GM12878 (cell line): ENCODE results near the gene XDH. TPM values are rescaled to one million over a fixed set of nuclear protein-coding genes. Genes with fewer than 3 reads are reported as not detected.

Experiments
- ATAC-seq: fragments of 200-7000 bp; cut with Tn5 transposase; 3 replicates; pipeline ENCODE4 v1.9.1; 2020; ENCODE audit warnings: mild to moderate bottlenecking, moderate library complexity
- BruUV-seq: library from RNA; stranded (reverse); fragments of 400-500 nt; replicated peaks from 2 replicates; lab custom pipeline; 2021; lab: Mats Ljungman, UMichigan
- CTCF ChIA-PET: fragments of 300-600 bp; sonication (Branson Sonifier 250); formaldehyde crosslinking; extraction: SDS; loops from one replicate; lab custom pipeline; 2021; ENCODE audit warnings: inconsistent platforms; lab: Yijun Ruan, JAX
- POLR2A ChIA-PET: fragments of 350-600 bp; formaldehyde crosslinking; extraction: SDS; loops from one replicate; lab custom pipeline; 2021; ENCODE audit warnings: inconsistent platforms; lab: Charles Lee
- RAD21 ChIA-PET: fragments of 300-600 bp; sonication (Branson Sonifier 250); formaldehyde crosslinking; loops from one replicate; lab custom pipeline; 2023; ENCODE audit warnings: antibody characterized with exemption; ENCODE audit not compliant: unreplicated experiment; lab: Charles Lee
- SMC1A ChIA-PET: fragments of 300-600 bp; sonication (Branson Sonifier 250); formaldehyde crosslinking; loops from one replicate; lab custom pipeline; 2023; ENCODE audit not compliant: unreplicated experiment, uncharacterized antibody; lab: Charles Lee
- DNase-seq: peaks from one replicate; pipeline ENCODE4 v3.0.0-alpha.2; 2011; ENCODE audit warnings: low read depth, low spot score
- FAIRE-seq: peaks from 3 replicates; lab custom pipeline; 2011; peaks lifted over from hg19 to GRCh38; lab: Jason Lieb, UNC
- H2AFZ ChIP-seq: 2 replicates; pipeline ENCODE4 v1.6.0; 2011; ENCODE audit warnings: low read depth, low read length, control low read depth; ENCODE audit not compliant: control insufficient read depth
- H3K27ac ChIP-seq: 2 replicates; pipeline ENCODE4 v1.5.1; 2011; ENCODE audit warnings: control low read depth; ENCODE audit not compliant: control insufficient read depth, insufficient read depth
- H3K27me3 ChIP-seq, 2 experiments: replicated peaks in 1 of 2; 2 replicates each; pipeline versions ENCODE4 v1.6.0 to v1.6.1; 2011; ENCODE audit warnings: low read length in 1 of 2; ENCODE audit not compliant: control insufficient read depth in 2 of 2, insufficient read depth in 2 of 2
- H3K36me3 ChIP-seq, 2 experiments: 2 replicates each; pipeline ENCODE4 v1.5.1; 2011; ENCODE audit warnings: low read length in 1 of 2; ENCODE audit not compliant: control insufficient read depth in 2 of 2, insufficient read depth in 2 of 2
- H3K4me1 ChIP-seq: 2 replicates; pipeline ENCODE4 v1.6.1; 2011; ENCODE audit warnings: mild to moderate bottlenecking, low read length, moderate library complexity, mixed read lengths; ENCODE audit not compliant: control insufficient read depth, insufficient read depth
- H3K4me2 ChIP-seq: 2 replicates; pipeline ENCODE4 v1.6.0; 2011; ENCODE audit warnings: control low read depth; ENCODE audit not compliant: control insufficient read depth, insufficient read depth
- H3K4me3 ChIP-seq: fragments of 200-600 bp; sonication (generic); 2 replicates; pipeline ENCODE4 v1.5.1; 2016
- H3K79me2 ChIP-seq: 2 replicates; pipeline ENCODE4 v1.6.0; 2011; ENCODE audit warnings: low read length; ENCODE audit not compliant: control insufficient read depth, insufficient read depth
- H3K9ac ChIP-seq: 2 replicates; pipeline ENCODE4 v1.8.0; 2011; ENCODE audit warnings: low read length, control low read depth, mixed read lengths; ENCODE audit not compliant: control insufficient read depth, insufficient read depth
- H3K9me3 ChIP-seq: replicated peaks from 3 replicates; pipeline ENCODE4 v1.5.1; 2011; ENCODE audit warnings: mild to moderate bottlenecking, low read length; ENCODE audit not compliant: control insufficient read depth, insufficient read depth
- H4K20me1 ChIP-seq: 2 replicates; pipeline ENCODE4 v1.6.0; 2011; ENCODE audit not compliant: control insufficient read depth, insufficient read depth
- FOS ChIP-seq: IDR thresholded peaks from 3 replicates; pipeline ENCODE4 v1.6.1; 2011; ENCODE audit warnings: borderline replicate concordance; ENCODE audit not compliant: insufficient read length; ENCODE audit errors: extremely low read depth
- FOXM1 ChIP-seq: IDR thresholded peaks from 2 replicates; pipeline ENCODE4 v1.6.1; 2012; ENCODE audit warnings: low read depth, mild to moderate bottlenecking, inconsistent platforms, low read length, moderate library complexity
- JUND ChIP-seq: IDR thresholded peaks from 2 replicates; pipeline ENCODE4 v1.6.1; 2012; ENCODE audit warnings: low read depth, mild to moderate bottlenecking, low read length, improper control_type of control experiment, moderate library complexity
- NRF1 ChIP-seq: conservative IDR thresholded peaks from 2 replicates; pipeline ENCODE4 v1.6.1; 2011; ENCODE audit warnings: mild to moderate bottlenecking, low read depth, low read length, improper control_type of control experiment
- POLR2AphosphoS2 ChIP-seq: IDR thresholded peaks from 2 replicates; pipeline ENCODE4 v1.6.1; 2011; ENCODE audit warnings: low read depth, mild to moderate bottlenecking, low read length, improper control_type of control experiment, moderate library complexity
- POU2F2 ChIP-seq: IDR thresholded peaks from 3 replicates; pipeline ENCODE4 v1.6.1; 2011; ENCODE audit warnings: low read depth, mild to moderate bottlenecking, low read length, borderline replicate concordance
- SREBF1 ChIP-seq: IDR thresholded peaks from 2 replicates; pipeline ENCODE4 v1.6.1; 2012; ENCODE audit warnings: mild to moderate bottlenecking, low read length
- SRF ChIP-seq, 2 experiments: IDR thresholded peaks; 2 replicates each; pipeline ENCODE4 v1.6.1; 2011; ENCODE audit warnings: low read depth in 2 of 2, low read length in 2 of 2, mild to moderate bottlenecking in 1 of 2, moderate library complexity in 1 of 2
- ZZZ3 ChIP-seq: IDR thresholded peaks from 2 replicates; pipeline ENCODE4 v1.6.1; 2011; ENCODE audit warnings: low read depth; ENCODE audit not compliant: control insufficient read depth, insufficient read length
- WGBS: methylation state at CpG from one replicate; pipeline ENCODE4 v1.1.6; 2016; ENCODE audit warnings: low lambda C conversion rate; ENCODE audit not compliant: insufficient replicate concordance, insufficient coverage; ENCODE audit errors: missing lambda C conversion rate; 5-methylcytosine and 5-hydroxymethylcytosine counted together
- in situ Hi-C: fragments of 300-500 bp; cut with MboI; formaldehyde crosslinking; loops from 9 replicates; pipeline ENCODE4 v1.14.3; 2018; ENCODE audit warnings: mixed read lengths
- intact Hi-C: fragments of 100-400 bp; cut with micrococcal nuclease; formaldehyde crosslinking; loops from one replicate; pipeline ENCODE4 v1.14.2; 2022; ENCODE audit not compliant: unreplicated experiment
- polyA plus RNA-seq, 11 experiments: library from polyadenylated mRNA; depleted of rRNA in 4 of 11; unstranded in 6 of 11; stranded (reverse) in 5 of 11; fragments of >200 nt; fragmentation: Nextera tagmentation in 4 of 11; fragmentation: Illumina TruSeq in 1 of 11; extraction: Ambion mirVana in 4 of 11; extraction: Trizol in 1 of 11; gene quantifications; 1 replicate in 1 of 11; 2 replicates in 10 of 11; pipeline versions ENCODE4 v1.2.1 to v1.2.3, GENCODE V29; 2011 to 2016; ENCODE audit warnings: inconsistent platforms in 2 of 11, missing spikeins in 2 of 11, low read depth in 1 of 11
- total RNA-seq, 4 experiments: library from RNA; depleted of rRNA in 3 of 4; stranded (reverse); fragments of >200 nt in 3 of 4; fragmentation: Illumina TruSeq in 1 of 4; extraction: Trizol in 1 of 4; gene quantifications; 2 replicates each; pipeline versions ENCODE4 v1.2.1 to v1.2.3, GENCODE V29; 2013 to 2021
- TF ChIP-seq, protein P1 (sequence below): IDR thresholded peaks from 2 replicates; pipeline ENCODE4 v1.6.1; 2011; ENCODE audit warnings: borderline replicate concordance, low read depth, mild to moderate bottlenecking, moderate library complexity, mixed read lengths, low read length; ENCODE audit not compliant: insufficient read depth; ENCODE audit errors: extremely low read length
- TF ChIP-seq, protein P2 (sequence below): IDR thresholded peaks from 2 replicates; pipeline ENCODE4 v1.6.1; 2011; ENCODE audit warnings: low read depth, low read length, improper control_type of control experiment, borderline replicate concordance
- TF ChIP-seq, protein P3 (sequence below): IDR thresholded peaks from 2 replicates; pipeline ENCODE4 v1.6.1; 2012; ENCODE audit warnings: low read length, inconsistent platforms
- TF ChIP-seq, protein P4 (sequence below): fragments of 450-650 bp; IDR thresholded peaks from 2 replicates; pipeline ENCODE4 v1.6.1; 2017; ENCODE audit warnings: mild to moderate bottlenecking

The XDH gene
- total and polyA plus RNA-seq, 10 of the 15 experiments (the other 5 are each of a cell fraction or from before 2014, with no cell fraction given) = 0.01 TPM; not detected in 9

DNA sequence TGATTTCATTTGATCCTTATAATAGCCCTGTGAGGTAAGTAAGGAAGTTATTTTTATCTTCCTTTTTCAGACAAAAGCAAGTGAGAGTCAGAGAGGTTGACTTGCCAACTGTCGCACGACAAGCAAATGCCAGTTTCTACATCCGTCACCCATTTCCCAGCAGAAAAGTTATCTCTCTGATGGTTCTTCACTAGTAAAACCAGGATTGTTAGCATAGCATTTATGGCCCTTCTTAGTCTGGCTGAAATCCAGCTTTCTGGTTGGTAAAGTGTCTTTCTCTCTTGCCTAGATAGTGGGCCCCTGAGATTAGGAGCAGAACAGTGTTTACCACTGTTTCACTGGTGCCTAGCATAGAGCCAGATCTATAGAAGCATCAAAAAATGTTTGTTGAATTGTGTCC, 7.1 kb upstream of the XDH start:
- Histone ChIP-seq H3K27ac (no peak overlapping the region), H2AFZ (no peak overlapping the region), H3K4me2 (no peak overlapping the region), H3K4me1 (no peaks in the 10 kb centered on the region), H3K9me3 (no peaks in the 10 kb centered on the region; the same call in 1 of the 3 replicates), H3K36me3 (no peaks in the 10 kb centered on the region), H3K4me3 (no peak overlapping the region), H3K9ac (no peak overlapping the region), H3K27me3 (no peaks in the 10 kb centered on the region), H4K20me1 (no peaks in the 10 kb centered on the region), H3K79me2 (no peaks in the 10 kb centered on the region)
- WGBS = 95% methylated on average over 3 of the region's 3 CpGs
- FAIRE-seq (no peak), DNase-seq (no peak), ATAC-seq (no peak)
- BruUV-seq = no TSS peak
- SMC1A ChIA-PET = no interaction called here
- no peak for TF ChIP-seq FOXM1
- no peak for TF ChIP-seq POU2F2
- no peak for TF ChIP-seq SREBF1
- no peak for TF ChIP-seq FOS
- in situ Hi-C loops = no loop called here
- RAD21 ChIA-PET = no interaction called here
- CTCF ChIA-PET = interaction anchor here (0.6 kb wide), 1 partner anchor 33 kb away, joined by 3 read pairs; no protein-coding TSS in a partner anchor
- POLR2A ChIA-PET = no interaction called here
- intact Hi-C loops = no loop called here

DNA sequence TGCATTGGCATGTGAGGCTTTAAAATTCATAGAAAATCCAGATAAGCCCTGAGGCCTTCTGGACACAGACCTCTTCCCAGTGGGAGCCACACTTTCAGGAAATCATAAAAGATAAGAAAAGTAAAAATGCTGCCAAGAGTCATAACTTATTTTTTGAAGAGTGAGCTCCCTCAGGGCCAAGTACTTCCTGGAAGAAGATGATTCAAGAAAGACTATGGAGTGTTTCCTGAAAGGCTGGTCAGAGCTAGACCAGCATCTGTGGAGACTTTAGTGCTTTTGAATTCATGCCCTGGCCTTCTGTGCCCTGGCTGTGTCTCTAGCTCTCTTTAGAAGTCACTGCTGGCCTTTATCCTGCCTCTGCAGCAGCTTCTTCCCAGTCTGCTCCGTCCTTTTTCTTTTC, 6.4 kb upstream of the XDH start:
- Histone ChIP-seq H3K79me2 (no peaks in the 10 kb centered on the region), H3K9ac (no peak overlapping the region), H3K4me3 (no peak overlapping the region), H2AFZ (no peak overlapping the region), H3K4me2 (no peak overlapping the region), H4K20me1 (no peaks in the 10 kb centered on the region), H3K27ac (no peak overlapping the region), H3K4me1 (no peaks in the 10 kb centered on the region), H3K36me3 (no peaks in the 10 kb centered on the region), H3K27me3 (no peaks in the 10 kb centered on the region), H3K9me3 (no peaks in the 10 kb centered on the region; the same call in 1 of the 3 replicates)
- in situ Hi-C loops (no loop called here), intact Hi-C loops (no loop called here)
- ChIA-PET POLR2A (no interaction called here), RAD21 (no interaction called here), SMC1A (no interaction called here), CTCF (no interaction called here)
- DNase-seq = no peak
- BruUV-seq = no TSS peak
- ATAC-seq = no peak
- FAIRE-seq = no peak
- WGBS = 0% methylated on average over 1 of the region's 1 CpG
- TF ChIP-seq JUND (no peak), NRF1 (no peak), ZZZ3 (no peak), SRF (IDR thresholded peaks at IDR 0.05; ENCODE audit: low read depth in 2 of 2, low read length in 2 of 2) (no peak), POLR2AphosphoS2 (no peak)
- TF ChIP-seq, protein P1, sequence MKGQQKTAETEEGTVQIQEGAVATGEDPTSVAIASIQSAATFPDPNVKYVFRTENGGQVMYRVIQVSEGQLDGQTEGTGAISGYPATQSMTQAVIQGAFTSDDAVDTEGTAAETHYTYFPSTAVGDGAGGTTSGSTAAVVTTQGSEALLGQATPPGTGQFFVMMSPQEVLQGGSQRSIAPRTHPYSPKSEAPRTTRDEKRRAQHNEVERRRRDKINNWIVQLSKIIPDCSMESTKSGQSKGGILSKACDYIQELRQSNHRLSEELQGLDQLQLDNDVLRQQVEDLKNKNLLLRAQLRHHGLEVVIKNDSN = no peak
- TF ChIP-seq, protein P2, sequence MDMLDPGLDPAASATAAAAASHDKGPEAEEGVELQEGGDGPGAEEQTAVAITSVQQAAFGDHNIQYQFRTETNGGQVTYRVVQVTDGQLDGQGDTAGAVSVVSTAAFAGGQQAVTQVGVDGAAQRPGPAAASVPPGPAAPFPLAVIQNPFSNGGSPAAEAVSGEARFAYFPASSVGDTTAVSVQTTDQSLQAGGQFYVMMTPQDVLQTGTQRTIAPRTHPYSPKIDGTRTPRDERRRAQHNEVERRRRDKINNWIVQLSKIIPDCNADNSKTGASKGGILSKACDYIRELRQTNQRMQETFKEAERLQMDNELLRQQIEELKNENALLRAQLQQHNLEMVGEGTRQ = no peak
- TF ChIP-seq, protein P3, sequence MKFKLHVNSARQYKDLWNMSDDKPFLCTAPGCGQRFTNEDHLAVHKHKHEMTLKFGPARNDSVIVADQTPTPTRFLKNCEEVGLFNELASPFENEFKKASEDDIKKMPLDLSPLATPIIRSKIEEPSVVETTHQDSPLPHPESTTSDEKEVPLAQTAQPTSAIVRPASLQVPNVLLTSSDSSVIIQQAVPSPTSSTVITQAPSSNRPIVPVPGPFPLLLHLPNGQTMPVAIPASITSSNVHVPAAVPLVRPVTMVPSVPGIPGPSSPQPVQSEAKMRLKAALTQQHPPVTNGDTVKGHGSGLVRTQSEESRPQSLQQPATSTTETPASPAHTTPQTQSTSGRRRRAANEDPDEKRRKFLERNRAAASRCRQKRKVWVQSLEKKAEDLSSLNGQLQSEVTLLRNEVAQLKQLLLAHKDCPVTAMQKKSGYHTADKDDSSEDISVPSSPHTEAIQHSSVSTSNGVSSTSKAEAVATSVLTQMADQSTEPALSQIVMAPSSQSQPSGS = no peak
- TF ChIP-seq, protein P4, sequence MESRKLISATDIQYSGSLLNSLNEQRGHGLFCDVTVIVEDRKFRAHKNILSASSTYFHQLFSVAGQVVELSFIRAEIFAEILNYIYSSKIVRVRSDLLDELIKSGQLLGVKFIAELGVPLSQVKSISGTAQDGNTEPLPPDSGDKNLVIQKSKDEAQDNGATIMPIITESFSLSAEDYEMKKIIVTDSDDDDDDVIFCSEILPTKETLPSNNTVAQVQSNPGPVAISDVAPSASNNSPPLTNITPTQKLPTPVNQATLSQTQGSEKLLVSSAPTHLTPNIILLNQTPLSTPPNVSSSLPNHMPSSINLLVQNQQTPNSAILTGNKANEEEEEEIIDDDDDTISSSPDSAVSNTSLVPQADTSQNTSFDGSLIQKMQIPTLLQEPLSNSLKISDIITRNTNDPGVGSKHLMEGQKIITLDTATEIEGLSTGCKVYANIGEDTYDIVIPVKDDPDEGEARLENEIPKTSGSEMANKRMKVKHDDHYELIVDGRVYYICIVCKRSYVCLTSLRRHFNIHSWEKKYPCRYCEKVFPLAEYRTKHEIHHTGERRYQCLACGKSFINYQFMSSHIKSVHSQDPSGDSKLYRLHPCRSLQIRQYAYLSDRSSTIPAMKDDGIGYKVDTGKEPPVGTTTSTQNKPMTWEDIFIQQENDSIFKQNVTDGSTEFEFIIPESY = no peak
